ENCODE measurements around the gene APOL2. TPM values are rescaled to one million over a fixed set of nuclear protein-coding genes. Genes with fewer than 3 reads are reported as not detected.
"Not testable (repeated sequence)": the region's sequence is repeated elsewhere in the genome, so short reads cannot be mapped to it uniquely, and the experiment has no call there.

APOL2 gene
- total RNA-seq, 1 experiment from 2014 or later: 16.0 TPM

DNA sequence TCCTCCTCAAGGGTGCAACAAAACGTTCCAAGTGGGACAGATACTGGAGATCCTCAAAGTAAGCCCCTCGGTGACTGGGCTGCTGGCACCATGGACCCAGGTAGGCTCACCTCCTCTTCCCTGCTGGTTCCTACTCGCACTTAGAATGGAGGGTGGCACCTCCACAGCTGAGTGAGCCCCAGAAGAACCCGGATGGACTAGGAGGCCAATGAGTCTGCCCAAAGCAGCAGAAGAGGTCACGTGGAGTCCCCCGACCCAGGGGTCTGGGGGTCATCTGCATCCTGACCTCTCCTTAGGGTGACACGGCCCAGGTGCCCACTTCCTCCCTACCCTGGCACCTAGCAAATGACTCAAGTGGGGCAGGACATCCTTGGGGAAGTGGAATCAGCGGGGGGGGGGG is 18.0 kb upstream of the APOL2 start:
- Mint-ChIP-seq H3K27me3 (ENCODE audit: insufficient read depth, unreplicated experiment) (no peaks in the 10 kb centered on the region), H3K9me3 (ENCODE audit: unreplicated experiment) (no peaks in the 10 kb centered on the region), H3K4me1 (ENCODE audit: insufficient read depth, unreplicated experiment) (no peaks in the 10 kb centered on the region), H3K36me3 (ENCODE audit: insufficient read depth, unreplicated experiment) (no peaks in the 10 kb centered on the region), H3K27ac (ENCODE audit: low read depth, unreplicated experiment) (no peak overlapping the region), H3K4me3 (ENCODE audit: unreplicated experiment) (no peak overlapping the region)
- POLR2A ChIA-PET: no interaction called here
- intact Hi-C loops (cut with micrococcal nuclease): no loop called here
- no peak for TF ChIP-seq CTCF (IDR thresholded peaks at IDR 0.05; ENCODE audit: unreplicated experiment)
- CTCF ChIA-PET: interaction anchor here (0.6 to 0.7 kb wide), 2 partner anchors 44 to 272 kb away, joined by 3 to 6 read pairs; no protein-coding TSS in a partner anchor
- BruUV-seq (replicated peaks): no TSS peak
- DNase-seq (ENCODE audit: unreplicated experiment): no peak

- H3K4me1 Mint-ChIP-seq (ENCODE audit: insufficient read depth, unreplicated experiment): no peaks in the 10 kb centered on the region
Observed at GRCh38 chr22:36256478-36256877, 17.2 kb upstream of the APOL2 start.

DNA sequence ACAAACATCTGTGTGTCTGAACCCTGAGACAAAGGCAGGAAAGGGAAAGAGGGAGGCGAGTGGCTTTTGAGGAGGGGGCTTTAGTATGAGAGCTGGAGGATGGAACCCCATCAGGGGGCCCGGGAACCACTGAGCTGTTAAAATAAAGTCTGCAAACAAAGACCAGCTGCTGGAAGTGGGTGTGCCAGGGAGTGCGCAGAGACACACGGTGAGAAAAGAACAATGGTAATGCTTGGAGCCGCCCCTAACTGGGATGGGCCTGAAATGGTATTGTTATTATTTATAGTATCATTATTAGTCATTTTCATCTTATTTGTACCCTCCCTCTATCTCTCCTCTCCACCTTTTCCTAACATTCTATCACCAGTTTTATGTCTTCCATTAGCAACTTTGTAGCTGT is 16.2 kb upstream of the APOL2 start:
- CTCF ChIA-PET; H3K4me1 Mint-ChIP-seq (ENCODE audit: insufficient read depth, unreplicated experiment); BruUV-seq (replicated peaks); H3K4me3 Mint-ChIP-seq (ENCODE audit: unreplicated experiment); intact Hi-C loops (cut with micrococcal nuclease); H3K27me3 Mint-ChIP-seq (ENCODE audit: insufficient read depth, unreplicated experiment); POLR2A ChIA-PET; H3K27ac Mint-ChIP-seq (ENCODE audit: low read depth, unreplicated experiment); DNase-seq (ENCODE audit: unreplicated experiment); H3K36me3 Mint-ChIP-seq (ENCODE audit: insufficient read depth, unreplicated experiment); H3K9me3 Mint-ChIP-seq (ENCODE audit: unreplicated experiment): not testable (repeated sequence)

More at GRCh38 chr22:36256478-36256877, 17.2 kb upstream of the APOL2 start:
- POLR2A ChIA-PET: no interaction called here
- no TSS peak for BruUV-seq (replicated peaks)
- intact Hi-C loops (cut with micrococcal nuclease): no loop called here
- Mint-ChIP-seq H3K9me3 (ENCODE audit: unreplicated experiment) (no peaks in the 10 kb centered on the region), H3K36me3 (ENCODE audit: insufficient read depth, unreplicated experiment) (no peaks in the 10 kb centered on the region), H3K27ac (ENCODE audit: low read depth, unreplicated experiment) (no peak overlapping the region), H3K27me3 (ENCODE audit: insufficient read depth, unreplicated experiment) (no peaks in the 10 kb centered on the region), H3K4me3 (ENCODE audit: unreplicated experiment) (no peak overlapping the region)
- CTCF ChIA-PET: no interaction called here
- DNase-seq (ENCODE audit: unreplicated experiment): no peak
- no peak for TF ChIP-seq CTCF (IDR thresholded peaks at IDR 0.05; ENCODE audit: unreplicated experiment)

- BruUV-seq (replicated peaks): no TSS peak
- H3K9me3 Mint-ChIP-seq (ENCODE audit: unreplicated experiment): no peaks in the 10 kb centered on the region
- ChIA-PET CTCF (interaction anchor here (0.6 to 2.7 kb wide), 4 partner anchors 10 to 709 kb away, joined by 3 to 10 read pairs (median 3); partner anchors contain the start of gene APOL2), POLR2A (interaction anchor here (1.3 kb wide), 1 partner anchor 10 kb away, joined by 3 read pairs; no protein-coding TSS in a partner anchor)
- no peaks in the 10 kb centered on the region for H3K4me1 Mint-ChIP-seq (ENCODE audit: insufficient read depth, unreplicated experiment)
- no peaks in the 10 kb centered on the region for H3K36me3 Mint-ChIP-seq (ENCODE audit: insufficient read depth, unreplicated experiment)
- TF ChIP-seq CTCF (IDR thresholded peaks at IDR 0.05; ENCODE audit: unreplicated experiment): no peak
- H3K27ac Mint-ChIP-seq (ENCODE audit: low read depth, unreplicated experiment): no peak overlapping the region
- no peak overlapping the region for H3K4me3 Mint-ChIP-seq (ENCODE audit: unreplicated experiment)
- H3K27me3 Mint-ChIP-seq (ENCODE audit: insufficient read depth, unreplicated experiment): no peaks in the 10 kb centered on the region
- intact Hi-C loops (cut with micrococcal nuclease): no loop called here
- no peak for DNase-seq (ENCODE audit: unreplicated experiment)
Observed at GRCh38 chr22:36253523-36254490, 14.5 kb upstream of the APOL2 start.

All from MCF 10A (cell line).